Activated naive CD8-positive, alpha-beta T cell treated with anti-CD3 and anti-CD28 coated beads, Interleukin-2, amount 50 U/mL, for 16 hours (primary cell): ENCODE measurements around the gene UQCRFS1.
"Not testable (repeated sequence)": the region's sequence is repeated elsewhere in the genome, so short reads cannot be mapped to it uniquely, and the experiment has no call there.

Experiments used
- DNase-seq: peaks from one replicate; pipeline ENCODE4 v3.0.0-alpha.2; 2020; ENCODE audit warnings: low read depth, low spot score

UQCRFS1 gene

GRCh38 chr19:29214411-29214810, 1.5 kb upstream of the UQCRFS1 start:
- no peak for DNase-seq

DNA sequence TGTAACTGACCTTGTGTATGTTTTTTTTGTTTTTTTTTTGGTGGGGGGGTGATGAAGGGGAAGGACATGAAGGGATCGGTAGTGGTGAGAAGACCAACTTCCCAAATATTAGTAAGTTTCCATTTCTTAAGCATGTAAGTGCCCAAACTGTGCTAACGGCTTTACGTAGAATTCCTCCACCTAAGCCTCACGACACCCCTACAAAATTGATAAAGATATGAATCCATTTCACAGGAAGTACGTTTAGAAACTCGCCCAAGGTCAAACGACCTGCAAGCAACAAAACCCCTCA, 649 bp downstream of the UQCRFS1 start:
- DNase-seq = no peak

DNA sequence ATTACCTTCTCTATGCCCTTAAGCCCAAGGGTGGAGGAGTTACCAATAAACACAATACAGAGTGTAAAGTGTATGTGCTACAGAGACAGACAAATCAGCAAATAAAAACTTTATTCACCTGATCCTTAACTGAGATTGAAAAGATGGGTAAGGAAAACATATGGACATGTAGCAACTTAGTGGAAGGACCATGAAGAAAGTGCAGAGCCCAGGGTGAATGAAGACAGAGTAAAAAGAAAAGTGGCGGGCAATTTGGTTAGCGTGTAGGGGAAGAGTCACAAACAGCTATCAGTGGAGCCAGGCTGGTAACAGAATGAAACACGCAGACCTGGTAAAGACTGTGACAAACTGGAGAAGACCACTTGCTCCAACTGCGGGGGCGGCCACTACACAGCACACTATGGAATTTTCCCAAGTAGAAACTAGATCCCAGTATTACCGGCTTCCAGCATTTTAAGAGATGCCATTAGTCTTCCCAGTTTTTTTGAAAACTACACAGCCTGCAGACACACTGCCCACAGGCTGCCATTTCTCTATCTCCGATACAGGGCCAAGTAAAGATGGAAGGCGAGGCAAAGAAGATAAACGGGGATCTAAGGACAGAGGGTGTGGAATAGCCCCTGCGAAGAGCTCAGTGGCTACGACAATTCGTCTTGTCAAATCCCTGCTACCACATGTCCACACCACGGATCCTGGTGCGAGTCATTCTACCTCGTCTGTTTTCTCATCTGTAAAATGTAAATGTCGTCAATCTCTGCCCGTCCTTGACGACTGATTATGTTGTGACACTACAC, 1.2 kb downstream of the UQCRFS1 start:
- DNase-seq = no peak

DNA sequence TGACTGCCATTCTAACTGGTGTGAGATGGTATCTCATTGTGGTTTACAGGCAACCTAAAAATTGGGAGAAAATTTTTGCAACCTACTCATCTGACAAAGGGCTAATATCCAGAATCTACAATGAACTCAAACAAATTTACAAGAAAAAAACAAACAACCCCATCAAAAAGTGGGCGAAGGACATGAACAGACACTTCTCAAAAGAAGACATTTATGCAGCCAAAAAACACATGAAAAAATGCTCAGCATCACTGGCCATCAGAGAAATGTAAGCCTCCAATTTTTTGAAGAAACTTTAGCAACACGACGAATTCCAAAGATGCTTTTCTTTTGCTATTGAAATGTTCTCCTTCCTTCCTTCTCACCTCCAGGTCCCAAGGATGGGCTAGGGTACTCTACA, 1.9 kb downstream of the UQCRFS1 start:
- not testable (repeated sequence) for DNase-seq

- DNase-seq = not testable (repeated sequence)
Observed at GRCh38 chr19:29210502-29210901, 2.4 kb downstream of the UQCRFS1 start.

- DNase-seq = not testable (repeated sequence)
Observed at GRCh38 chr19:29207403-29208187, 5.4 kb downstream of the UQCRFS1 start.

GRCh38 chr19:29206453-29206852, 6.5 kb downstream of the UQCRFS1 start:
- DNase-seq = no peak

GRCh38 chr19:29202281-29202680, 10.7 kb downstream of the UQCRFS1 start:
- no peak for DNase-seq

DNA sequence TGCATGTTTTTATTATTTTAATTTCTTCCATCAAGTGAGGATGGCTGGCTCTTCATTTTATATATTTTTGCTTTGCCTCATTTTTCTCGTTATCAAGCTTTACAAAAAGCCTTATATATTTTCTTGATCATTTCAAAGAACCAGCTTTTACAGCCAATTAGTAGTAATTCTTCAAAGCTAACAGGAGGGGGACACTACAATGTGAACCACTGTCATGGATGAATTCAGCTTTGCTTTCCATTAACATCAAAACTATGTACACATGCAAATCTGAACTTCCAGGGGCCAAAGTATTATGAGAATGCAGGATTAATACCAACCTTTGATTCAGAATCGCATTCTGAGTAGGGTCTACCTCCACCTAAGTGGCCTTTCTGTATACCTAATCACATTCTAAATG, 11.1 kb downstream of the UQCRFS1 start:
- no peak for DNase-seq

DNA sequence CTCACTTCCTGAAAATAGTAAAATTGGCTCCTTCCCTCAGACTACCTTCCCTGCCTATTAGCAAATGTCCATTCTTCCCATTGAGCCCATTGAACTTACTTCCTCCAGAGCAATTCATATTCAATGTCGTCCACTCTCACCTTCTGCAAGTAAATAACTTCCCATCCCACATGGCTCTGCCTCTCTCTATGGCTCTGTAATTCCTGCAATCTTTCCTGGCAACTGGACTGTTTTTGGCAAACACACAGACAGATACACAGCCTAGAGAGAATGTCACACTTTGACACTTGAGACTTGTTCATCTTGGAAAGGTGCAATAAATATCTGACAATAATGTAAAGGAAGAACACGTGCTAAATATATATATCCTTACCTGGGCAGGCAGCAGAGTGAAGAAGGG, 18.3 kb downstream of the UQCRFS1 start:
- no peak for DNase-seq

DNA sequence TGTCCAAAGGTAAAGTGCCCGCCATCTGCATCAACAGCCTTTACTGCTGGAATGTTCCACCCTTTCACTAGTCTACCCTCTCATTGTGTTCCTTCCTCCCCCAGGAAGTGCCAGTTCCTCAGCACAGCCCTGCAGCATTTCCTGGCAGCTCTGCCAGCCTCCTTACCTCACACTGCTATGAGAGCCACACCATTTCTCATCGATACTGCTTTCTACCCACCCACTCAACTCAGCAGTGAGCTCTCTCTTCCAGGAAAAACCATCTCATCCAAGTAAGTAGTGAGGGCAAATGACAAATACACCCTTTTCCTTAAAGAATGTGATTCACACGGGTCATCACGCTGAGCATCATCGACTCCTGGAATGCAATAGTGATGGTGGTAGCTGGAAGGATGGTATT, 19.8 kb downstream of the UQCRFS1 start:
- no peak for DNase-seq

DNA sequence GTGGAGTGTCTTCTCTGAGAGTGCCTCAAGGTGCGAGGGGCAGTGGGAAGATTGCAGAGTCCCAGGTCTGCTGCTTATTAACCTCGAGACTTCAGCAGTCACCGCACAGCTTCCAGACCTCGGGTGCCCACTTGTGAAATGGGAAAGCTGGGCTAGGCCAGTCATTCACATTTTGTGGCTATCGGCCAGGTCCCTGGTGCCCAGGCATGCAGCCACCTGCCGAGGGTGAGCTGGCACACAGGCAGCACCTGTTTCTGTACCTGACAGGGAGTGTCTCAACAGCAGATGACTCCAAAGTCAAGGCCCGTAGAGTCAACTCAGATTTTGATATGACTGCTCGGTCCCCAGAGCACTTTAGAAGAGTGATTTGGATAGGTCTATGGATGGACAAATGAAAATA, 21.9 kb downstream of the UQCRFS1 start:
- no peak for DNase-seq

- DNase-seq = no peak
Observed at GRCh38 chr19:29189033-29189360, 24.0 kb downstream of the UQCRFS1 start.

DNA sequence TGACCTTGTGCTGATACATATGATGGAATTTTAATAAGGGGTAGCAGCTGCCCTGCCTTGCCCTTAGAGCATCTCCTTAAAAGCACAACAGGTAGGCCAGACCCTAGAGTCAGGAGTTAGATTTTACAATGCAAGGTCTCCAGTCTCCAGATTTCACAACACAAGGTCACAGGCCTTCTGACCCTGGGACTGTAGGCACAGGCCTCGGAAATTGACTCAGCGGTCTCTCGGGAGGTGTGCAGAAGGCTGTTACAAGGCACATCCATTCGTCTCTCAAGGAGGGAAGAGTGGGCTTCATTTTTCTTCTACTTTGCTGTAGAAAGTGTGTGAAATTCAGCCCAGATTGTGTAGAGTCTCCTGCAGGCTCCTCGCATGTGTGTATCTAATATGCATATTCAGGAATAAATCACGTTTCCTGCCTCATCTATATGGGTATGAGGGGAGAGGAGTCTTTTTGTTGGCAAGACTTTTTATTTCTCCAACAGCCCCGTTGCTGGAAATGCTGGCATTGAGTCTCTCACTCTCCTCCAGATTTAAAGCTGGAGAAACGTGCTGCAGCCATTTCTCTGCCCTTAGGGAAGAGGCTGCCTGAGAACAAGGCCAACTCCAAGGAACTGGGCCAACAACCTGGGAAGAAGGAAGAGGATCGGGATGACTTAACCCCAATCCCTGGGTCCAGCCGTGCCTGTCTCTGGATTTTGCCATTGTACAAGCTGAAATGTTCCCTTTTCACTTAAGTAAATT, 24.5 kb downstream of the UQCRFS1 start:
- no peak for DNase-seq

GRCh38 chr19:29187676-29188075, 25.3 kb downstream of the UQCRFS1 start:
- DNase-seq = no peak

DNA sequence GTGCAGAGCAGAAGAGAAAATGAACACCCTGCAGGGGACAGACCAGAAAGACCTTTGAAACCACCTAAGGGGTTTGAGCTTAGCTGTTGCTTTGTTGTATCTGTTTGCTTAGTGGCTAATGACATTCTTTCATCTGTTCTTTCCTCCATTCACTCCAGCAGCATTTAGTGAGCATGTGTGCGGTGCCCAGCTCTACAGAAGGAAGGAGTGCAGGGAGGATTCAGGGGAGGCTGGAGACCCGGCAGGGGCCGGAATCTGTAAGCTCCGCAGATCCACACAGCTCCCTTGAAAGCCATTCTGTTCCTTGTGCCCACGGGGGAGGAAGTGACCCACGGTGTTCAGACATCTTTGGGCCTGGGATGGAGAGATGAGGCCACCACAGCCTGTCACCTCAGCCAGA, 27.5 kb downstream of the UQCRFS1 start:
- DNase-seq = no peak

- DNase-seq = no peak
Observed at GRCh38 chr19:29176981-29177754, 35.8 kb downstream of the UQCRFS1 start.

- DNase-seq = no peak
Observed at GRCh38 chr19:29173896-29174295, 39.1 kb downstream of the UQCRFS1 start.

DNA sequence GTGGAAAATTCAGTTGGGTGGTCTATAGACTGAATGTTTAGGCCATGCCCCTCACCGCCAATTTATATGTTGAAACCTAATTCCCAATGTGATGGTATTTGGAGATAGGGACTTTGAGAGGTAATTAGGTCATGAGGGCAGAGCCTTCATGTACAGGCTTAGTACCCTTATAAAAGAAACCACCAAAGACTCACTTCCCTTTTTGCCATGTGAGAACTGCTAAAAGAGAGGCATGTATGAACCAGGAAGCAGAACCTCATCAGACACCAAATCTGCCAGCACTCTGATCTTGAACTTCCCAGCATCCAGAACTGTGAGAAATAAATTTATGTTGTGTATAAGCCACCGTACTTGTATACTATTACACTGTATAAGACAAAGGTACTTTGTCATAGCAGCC, 40.6 kb downstream of the UQCRFS1 start:
- DNase-seq = no peak

GRCh38 chr19:29171525-29171924, 41.4 kb downstream of the UQCRFS1 start:
- no peak for DNase-seq

DNA sequence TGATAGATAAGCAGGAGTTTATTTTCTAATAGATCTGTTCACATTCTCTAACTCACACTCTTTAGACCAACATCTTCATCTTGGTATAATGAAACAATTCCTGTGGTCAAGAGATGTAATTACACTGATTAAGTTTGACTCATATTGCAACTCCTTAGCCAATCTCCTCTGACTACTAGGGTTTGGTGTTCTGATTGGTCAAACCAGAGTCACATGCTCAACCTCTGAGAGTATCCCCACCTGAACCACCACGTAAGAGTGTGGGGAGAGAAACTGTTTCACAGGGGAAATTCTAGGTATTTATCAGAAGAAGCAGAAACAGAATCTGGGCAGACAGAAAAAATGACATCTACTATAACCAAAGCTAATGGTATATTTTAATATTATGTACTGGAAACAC, 42.4 kb downstream of the UQCRFS1 start:
- no peak for DNase-seq

DNA sequence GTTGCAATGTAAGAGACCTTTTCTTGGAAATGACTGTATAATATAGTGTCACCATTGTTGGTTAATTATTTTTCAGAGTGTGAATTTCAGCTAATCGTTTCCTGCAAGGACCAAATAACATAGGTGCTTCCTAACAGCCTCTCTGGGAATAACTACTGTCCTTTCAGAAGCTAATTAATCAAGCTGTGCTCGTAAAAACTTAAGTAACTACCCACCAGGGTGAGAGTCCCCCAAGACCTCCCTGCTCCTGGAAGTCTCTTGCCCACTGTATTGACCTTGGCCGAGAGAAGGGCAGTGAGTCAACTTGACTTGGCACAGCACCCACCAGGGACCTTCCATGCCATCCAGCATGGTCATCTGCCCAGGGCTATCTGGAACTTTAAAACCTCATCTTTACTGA, 50.3 kb downstream of the UQCRFS1 start:
- DNase-seq = no peak
